ENCODE data around the gene ZNF101.

Gene ZNF101

GRCh38 chr19:19659646-19660245 is 8.9 kb upstream of the ZNF101 start:
- WGBS = 96% methylated on average over 17 of the region's 17 CpGs
- Histone ChIP-seq H4K91ac (ENCODE audit: low read length) (no peak overlapping the region), H2BK15ac (ENCODE audit: low read depth, poor library complexity, severe bottlenecking) (no peak overlapping the region), H2BK12ac (ENCODE audit: low read length in 2 of 2) (no peak overlapping the region), H3K18ac (ENCODE audit: low read depth in 1 of 2, low read length in 2 of 2) (no peak overlapping the region), H2AFZ (ENCODE audit: low read depth, low read length) (no peak overlapping the region), H3K27ac (ENCODE audit: low read length, poor library complexity, severe bottlenecking) (no peak overlapping the region), H2BK5ac (ENCODE audit: low read depth, low read length, poor library complexity, severe bottlenecking) (no peak overlapping the region), H4K8ac (ENCODE audit: low read length) (no peak overlapping the region), H3K4me3 (ENCODE audit: insufficient read depth in 1 of 2, low read depth in 1 of 2, low read length in 2 of 2) (no peak overlapping the region), H3K79me1 (replicated peaks; ENCODE audit: low read length, poor library complexity, severe bottlenecking) (peaks cover 34% of the 10 kb centered on the region), H3K9me3 (ENCODE audit: control insufficient read depth, low read length) (no peaks in the 10 kb centered on the region), H2BK120ac (ENCODE audit: low read depth, low read length) (no peak overlapping the region), H3K4ac (ENCODE audit: low read depth in 1 of 2, low read length in 2 of 2) (no peak overlapping the region), H3K9ac (ENCODE audit: low read length) (no peak overlapping the region), H3K4me2 (ENCODE audit: low read length, poor library complexity, severe bottlenecking) (no peak overlapping the region), H2AK5ac (ENCODE audit: low read length, severe bottlenecking) (no peak overlapping the region), H3K27me3 (ENCODE audit: control insufficient read depth in 1 of 2, insufficient read depth in 1 of 2, low read length in 2 of 2) (no peaks in the 10 kb centered on the region), H3K23ac (ENCODE audit: low read length in 2 of 2) (no peak overlapping the region), H3K36me3 (ENCODE audit: control insufficient read depth in 1 of 2, insufficient read depth in 2 of 2, low read depth in 1 of 2, low read length in 2 of 2) (peaks cover 59 to 61% of the 10 kb centered on the region in 2 experiments), H3K14ac (ENCODE audit: low read length in 2 of 2) (no peak overlapping the region), H3K4me1 (ENCODE audit: control insufficient read depth, insufficient read depth, low read depth, low read length) (peaks cover 17% of the 10 kb centered on the region)
- no peak for DNase-seq

DNA sequence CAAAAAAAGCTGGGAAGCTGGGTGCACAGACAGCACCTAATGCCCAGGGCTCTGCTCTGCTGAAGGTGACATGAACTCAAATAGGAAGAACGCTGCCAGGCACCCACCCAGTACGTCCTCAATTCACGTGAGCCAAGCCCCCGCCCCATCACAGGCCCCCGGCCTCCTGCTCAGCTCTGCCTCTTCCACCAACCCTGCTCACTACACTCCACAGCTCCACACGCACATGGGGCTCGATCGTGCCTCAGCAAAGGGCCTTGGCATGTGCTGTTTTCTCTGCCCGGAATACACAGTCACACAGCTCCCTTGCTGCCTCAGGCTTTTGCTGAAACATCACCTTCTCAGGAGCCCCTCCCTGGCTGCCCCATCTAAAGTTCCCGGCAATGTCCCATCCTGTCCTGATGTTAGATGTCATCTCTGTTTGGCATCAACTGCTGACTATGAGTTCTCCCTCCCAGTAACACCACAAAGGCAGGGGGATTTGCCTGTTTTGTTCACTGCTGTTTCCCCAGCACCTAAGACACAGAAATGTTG is 7.4 kb upstream of the ZNF101 start:
- Histone ChIP-seq H2AK5ac (ENCODE audit: low read length, severe bottlenecking) (no peak overlapping the region), H3K4me1 (ENCODE audit: control insufficient read depth, insufficient read depth, low read depth, low read length) (peaks cover 17% of the 10 kb centered on the region), H2BK15ac (ENCODE audit: low read depth, poor library complexity, severe bottlenecking) (no peak overlapping the region), H2AFZ (ENCODE audit: low read depth, low read length) (no peak overlapping the region), H2BK5ac (ENCODE audit: low read depth, low read length, poor library complexity, severe bottlenecking) (no peak overlapping the region), H3K4me3 (ENCODE audit: insufficient read depth in 1 of 2, low read depth in 1 of 2, low read length in 2 of 2) (peak overlapping the region in 1 of 2 experiments; percentile 99), H4K8ac (ENCODE audit: low read length) (no peak overlapping the region), H4K91ac (ENCODE audit: low read length) (no peak overlapping the region), H3K79me1 (replicated peaks; ENCODE audit: low read length, poor library complexity, severe bottlenecking) (peaks cover 23% of the 10 kb centered on the region), H3K27me3 (ENCODE audit: control insufficient read depth in 1 of 2, insufficient read depth in 1 of 2, low read length in 2 of 2) (no peaks in the 10 kb centered on the region), H3K9me3 (ENCODE audit: control insufficient read depth, low read length) (no peaks in the 10 kb centered on the region), H3K4me2 (ENCODE audit: low read length, poor library complexity, severe bottlenecking) (no peak overlapping the region), H3K9ac (ENCODE audit: low read length) (no peak overlapping the region), H3K23ac (ENCODE audit: low read length in 2 of 2) (no peak overlapping the region), H3K27ac (ENCODE audit: low read length, poor library complexity, severe bottlenecking) (no peak overlapping the region), H2BK120ac (ENCODE audit: low read depth, low read length) (no peak overlapping the region), H3K14ac (ENCODE audit: low read length in 2 of 2) (no peak overlapping the region), H3K18ac (ENCODE audit: low read depth in 1 of 2, low read length in 2 of 2) (no peak overlapping the region), H2BK12ac (ENCODE audit: low read length in 2 of 2) (no peak overlapping the region), H3K4ac (ENCODE audit: low read depth in 1 of 2, low read length in 2 of 2) (no peak overlapping the region), H3K36me3 (ENCODE audit: control insufficient read depth in 1 of 2, insufficient read depth in 2 of 2, low read depth in 1 of 2, low read length in 2 of 2) (peaks cover 44 to 46% of the 10 kb centered on the region in 2 experiments)
- WGBS = 95% methylated on average over 10 of the region's 10 CpGs
- DNase-seq = no peak

GRCh38 chr19:19661675-19662251 is 6.9 kb upstream of the ZNF101 start:
- Histone ChIP-seq H2BK15ac (ENCODE audit: low read depth, poor library complexity, severe bottlenecking) (no peak overlapping the region), H4K8ac (ENCODE audit: low read length) (no peak overlapping the region)
- WGBS = 94% methylated on average over 17 of the region's 18 CpGs

GRCh38 chr19:19662344-19662743 is 6.3 kb upstream of the ZNF101 start:
- peaks cover 17% of the 10 kb centered on the region for H3K4me1 ChIP-seq (ENCODE audit: control insufficient read depth, insufficient read depth, low read depth, low read length)
- H3K9me3 ChIP-seq (ENCODE audit: control insufficient read depth, low read length) = no peaks in the 10 kb centered on the region
- no peak for DNase-seq
- H2AFZ ChIP-seq (ENCODE audit: low read depth, low read length) = no peak overlapping the region
- no peak overlapping the region for H3K4ac ChIP-seq (ENCODE audit: low read depth in 1 of 2, low read length in 2 of 2)
- no peak overlapping the region for H2BK120ac ChIP-seq (ENCODE audit: low read depth, low read length)
- no peak overlapping the region for H4K91ac ChIP-seq (ENCODE audit: low read length)
- peaks cover 33 to 35% of the 10 kb centered on the region in 2 experiments for H3K36me3 ChIP-seq (ENCODE audit: control insufficient read depth in 1 of 2, insufficient read depth in 2 of 2, low read depth in 1 of 2, low read length in 2 of 2)
- H3K27me3 ChIP-seq (ENCODE audit: control insufficient read depth in 1 of 2, insufficient read depth in 1 of 2, low read length in 2 of 2) = no peaks in the 10 kb centered on the region
- no peak overlapping the region for H2BK5ac ChIP-seq (ENCODE audit: low read depth, low read length, poor library complexity, severe bottlenecking)
- H3K79me1 ChIP-seq (replicated peaks; ENCODE audit: low read length, poor library complexity, severe bottlenecking) = peaks cover 13% of the 10 kb centered on the region
- H3K23ac ChIP-seq (ENCODE audit: low read length in 2 of 2) = no peak overlapping the region
- peak overlapping the region; percentile 96 for H3K9ac ChIP-seq (ENCODE audit: low read length)
- H3K4me2 ChIP-seq (ENCODE audit: low read length, poor library complexity, severe bottlenecking) = peak overlapping the region; percentile 85
- no peak overlapping the region for H3K27ac ChIP-seq (ENCODE audit: low read length, poor library complexity, severe bottlenecking)
- H3K18ac ChIP-seq (ENCODE audit: low read depth in 1 of 2, low read length in 2 of 2) = no peak overlapping the region
- no peak overlapping the region for H2AK5ac ChIP-seq (ENCODE audit: low read length, severe bottlenecking)
- no peak overlapping the region for H3K14ac ChIP-seq (ENCODE audit: low read length in 2 of 2)
- H4K8ac ChIP-seq (ENCODE audit: low read length) = no peak overlapping the region
- WGBS = 85% methylated on average over 8 of the region's 8 CpGs
- H2BK12ac ChIP-seq (ENCODE audit: low read length in 2 of 2) = no peak overlapping the region
- H3K4me3 ChIP-seq (ENCODE audit: insufficient read depth in 1 of 2, low read depth in 1 of 2, low read length in 2 of 2) = peak overlapping the region in 1 of 2 experiments; percentile 99
- no peak overlapping the region for H2BK15ac ChIP-seq (ENCODE audit: low read depth, poor library complexity, severe bottlenecking)

More at GRCh38 chr19:19661675-19662251, 6.9 kb upstream of the ZNF101 start:
- Histone ChIP-seq H3K36me3 (ENCODE audit: control insufficient read depth in 1 of 2, insufficient read depth in 2 of 2, low read depth in 1 of 2, low read length in 2 of 2) (peaks cover 38 to 41% of the 10 kb centered on the region in 2 experiments), H3K23ac (ENCODE audit: low read length in 2 of 2) (no peak overlapping the region), H2BK12ac (ENCODE audit: low read length in 2 of 2) (no peak overlapping the region), H2AK5ac (ENCODE audit: low read length, severe bottlenecking) (no peak overlapping the region), H3K9me3 (ENCODE audit: control insufficient read depth, low read length) (no peaks in the 10 kb centered on the region), H4K91ac (ENCODE audit: low read length) (no peak overlapping the region), H3K4ac (ENCODE audit: low read depth in 1 of 2, low read length in 2 of 2) (no peak overlapping the region), H3K14ac (ENCODE audit: low read length in 2 of 2) (no peak overlapping the region), H3K4me3 (ENCODE audit: insufficient read depth in 1 of 2, low read depth in 1 of 2, low read length in 2 of 2) (peak overlapping the region in 1 of 2 experiments; percentile 99), H3K4me2 (ENCODE audit: low read length, poor library complexity, severe bottlenecking) (peak overlapping the region; percentile 2), H3K27ac (ENCODE audit: low read length, poor library complexity, severe bottlenecking) (no peak overlapping the region), H2BK5ac (ENCODE audit: low read depth, low read length, poor library complexity, severe bottlenecking) (no peak overlapping the region), H2AFZ (ENCODE audit: low read depth, low read length) (no peak overlapping the region), H2BK120ac (ENCODE audit: low read depth, low read length) (no peak overlapping the region), H3K4me1 (ENCODE audit: control insufficient read depth, insufficient read depth, low read depth, low read length) (peaks cover 17% of the 10 kb centered on the region), H3K27me3 (ENCODE audit: control insufficient read depth in 1 of 2, insufficient read depth in 1 of 2, low read length in 2 of 2) (no peaks in the 10 kb centered on the region), H3K18ac (ENCODE audit: low read depth in 1 of 2, low read length in 2 of 2) (no peak overlapping the region), H3K79me1 (replicated peaks; ENCODE audit: low read length, poor library complexity, severe bottlenecking) (peaks cover 18% of the 10 kb centered on the region), H3K9ac (ENCODE audit: low read length) (peak overlapping the region; percentile 96)
- no peak for DNase-seq

Data from mesenchymal stem cell (in vitro differentiated cells and primary cell).